Ovary (tissue), 3 donors: ENCODE measurements around the gene NOX5.

Experiments
- EP300 ChIP-seq: sonication (generic); formaldehyde crosslinking; IDR thresholded peaks from one replicate; pipeline ENCODE4 v1.6.1; 2017; ENCODE audit warnings: antibody characterized with exemption
- POLR2A ChIP-seq: fragments of 450-650 bp; IDR thresholded peaks from one replicate; pipeline ENCODE4 v1.6.1; 2017; ENCODE audit warnings: antibody characterized with exemption, mild to moderate bottlenecking, moderate library complexity
- TF ChIP-seq, protein P1 (sequence below), 3 donors: fragments of 450-650 bp in 2 of 3; fragments of 200-600 bp in 1 of 3; IDR thresholded peaks; one replicate each; pipeline versions ENCODE4 v1.5.1 to v1.8.0; 2016 to 2022; ENCODE audit warnings: antibody characterized with exemption in 3 of 3, mild to moderate bottlenecking in 1 of 3
- donor health status: DM: no; HTN: no; CAD: no.

DNA sequence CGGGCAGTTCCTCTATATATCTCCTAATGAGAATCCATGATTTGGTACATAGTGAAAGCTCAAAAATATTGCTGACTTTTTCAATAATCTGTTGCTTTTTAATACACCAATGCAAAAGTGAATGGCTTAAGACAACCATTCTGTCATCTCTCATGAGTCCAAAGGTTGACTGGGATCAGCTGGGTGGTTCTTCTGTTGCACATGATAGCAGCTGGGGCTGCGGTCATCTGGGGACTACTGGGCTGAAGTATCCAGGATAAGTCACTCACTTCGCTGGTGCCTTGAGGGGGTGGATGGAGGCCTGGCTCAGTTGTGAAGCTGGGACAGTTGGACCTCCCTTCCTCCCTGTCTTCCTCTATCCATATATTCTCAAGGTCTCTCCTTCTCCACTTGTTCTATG is 53.7 kb downstream of the NOX5 start:
- TF ChIP-seq, protein P1, sequence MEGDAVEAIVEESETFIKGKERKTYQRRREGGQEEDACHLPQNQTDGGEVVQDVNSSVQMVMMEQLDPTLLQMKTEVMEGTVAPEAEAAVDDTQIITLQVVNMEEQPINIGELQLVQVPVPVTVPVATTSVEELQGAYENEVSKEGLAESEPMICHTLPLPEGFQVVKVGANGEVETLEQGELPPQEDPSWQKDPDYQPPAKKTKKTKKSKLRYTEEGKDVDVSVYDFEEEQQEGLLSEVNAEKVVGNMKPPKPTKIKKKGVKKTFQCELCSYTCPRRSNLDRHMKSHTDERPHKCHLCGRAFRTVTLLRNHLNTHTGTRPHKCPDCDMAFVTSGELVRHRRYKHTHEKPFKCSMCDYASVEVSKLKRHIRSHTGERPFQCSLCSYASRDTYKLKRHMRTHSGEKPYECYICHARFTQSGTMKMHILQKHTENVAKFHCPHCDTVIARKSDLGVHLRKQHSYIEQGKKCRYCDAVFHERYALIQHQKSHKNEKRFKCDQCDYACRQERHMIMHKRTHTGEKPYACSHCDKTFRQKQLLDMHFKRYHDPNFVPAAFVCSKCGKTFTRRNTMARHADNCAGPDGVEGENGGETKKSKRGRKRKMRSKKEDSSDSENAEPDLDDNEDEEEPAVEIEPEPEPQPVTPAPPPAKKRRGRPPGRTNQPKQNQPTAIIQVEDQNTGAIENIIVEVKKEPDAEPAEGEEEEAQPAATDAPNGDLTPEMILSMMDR (IDR thresholded peaks at IDR 0.05), result no peak
- TF ChIP-seq EP300 (no peak), POLR2A (no peak)
